GM23338 (cell line): ENCODE measurements around the gene HMGCS2. TPM values are rescaled to one million over a fixed set of nuclear protein-coding genes. Genes with fewer than 3 reads are reported as not detected.

Experiments used
- polyA plus RNA-seq: library from polyadenylated mRNA; unstranded; fragments of >200 nt; fragmentation: Nextera tagmentation; extraction: Ambion mirVana; gene quantifications from 2 replicates; pipeline ENCODE4 v1.2.1, GENCODE V29; 2016
- total RNA-seq: library from RNA; depleted of rRNA; stranded (reverse); fragments of >200 nt; shearing (Covaris generic); gene quantifications from 2 replicates; pipeline ENCODE4 v1.2.3, GENCODE V29; 2014
- TF ChIP-seq, protein P1 (sequence below): fragments of 250-450 bp; sonication (Bioruptor Pico); IDR thresholded peaks from 2 replicates; pipeline ENCODE4 v1.5.0; 2020; ENCODE audit warnings: mild to moderate bottlenecking, moderate library complexity
- TF ChIP-seq, protein P2 (sequence below), 2 experiments: fragments of 200-600 bp in 1 of 2; sonication (generic) in 1 of 2; conservative IDR thresholded peaks; 2 replicates each; pipeline versions ENCODE4 v1.5.1 to v1.6.1; 2016 to 2017; ENCODE audit warnings: antibody characterized with exemption in 2 of 2, low read depth in 2 of 2, mild to moderate bottlenecking in 2 of 2, moderate library complexity in 1 of 2
- TF ChIP-seq, protein P3 (sequence below): IDR thresholded peaks from one replicate; pipeline ENCODE4 v1.6.1; 2018; ENCODE audit warnings: antibody characterized with exemption; ENCODE audit not compliant: unreplicated experiment

The HMGCS2 gene
- total and polyA plus RNA-seq, 2 experiments from 2014 or later: not detected

DNA sequence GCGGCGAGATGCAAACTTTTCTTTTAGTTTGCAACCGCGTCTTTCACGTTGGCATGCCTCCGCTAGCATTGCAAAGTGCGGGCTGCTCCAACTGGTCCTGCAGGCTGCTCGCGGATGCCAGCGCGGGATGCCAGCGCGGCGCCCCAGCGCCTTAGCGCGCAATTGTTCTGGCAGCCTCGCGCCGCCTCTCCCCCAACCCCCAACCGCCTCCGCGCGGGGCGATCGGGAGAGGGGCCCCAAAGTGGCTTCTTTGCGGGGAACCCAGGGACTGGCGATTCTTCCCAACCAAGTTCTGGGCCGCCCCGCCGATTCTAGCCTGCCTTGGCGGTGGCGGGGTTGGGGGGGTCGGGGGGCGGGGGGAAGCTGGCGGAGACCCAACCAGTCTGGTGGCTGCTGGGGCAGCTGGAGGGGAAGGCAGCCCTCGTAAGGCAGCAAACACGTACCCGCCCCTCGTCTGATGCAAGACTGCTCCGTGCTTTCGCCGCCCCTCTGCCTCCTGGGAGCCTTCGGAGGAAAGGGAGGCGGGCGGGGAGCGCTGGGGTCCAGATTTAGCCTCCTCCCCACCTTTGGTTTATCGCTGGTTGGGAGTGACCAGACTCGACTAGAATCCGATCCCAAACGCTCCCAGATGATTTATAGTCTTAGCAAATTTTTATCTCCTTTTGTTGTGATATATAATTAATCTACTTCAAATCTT is 56.2 kb downstream of the HMGCS2 start (continued):
- TF ChIP-seq, protein P1, sequence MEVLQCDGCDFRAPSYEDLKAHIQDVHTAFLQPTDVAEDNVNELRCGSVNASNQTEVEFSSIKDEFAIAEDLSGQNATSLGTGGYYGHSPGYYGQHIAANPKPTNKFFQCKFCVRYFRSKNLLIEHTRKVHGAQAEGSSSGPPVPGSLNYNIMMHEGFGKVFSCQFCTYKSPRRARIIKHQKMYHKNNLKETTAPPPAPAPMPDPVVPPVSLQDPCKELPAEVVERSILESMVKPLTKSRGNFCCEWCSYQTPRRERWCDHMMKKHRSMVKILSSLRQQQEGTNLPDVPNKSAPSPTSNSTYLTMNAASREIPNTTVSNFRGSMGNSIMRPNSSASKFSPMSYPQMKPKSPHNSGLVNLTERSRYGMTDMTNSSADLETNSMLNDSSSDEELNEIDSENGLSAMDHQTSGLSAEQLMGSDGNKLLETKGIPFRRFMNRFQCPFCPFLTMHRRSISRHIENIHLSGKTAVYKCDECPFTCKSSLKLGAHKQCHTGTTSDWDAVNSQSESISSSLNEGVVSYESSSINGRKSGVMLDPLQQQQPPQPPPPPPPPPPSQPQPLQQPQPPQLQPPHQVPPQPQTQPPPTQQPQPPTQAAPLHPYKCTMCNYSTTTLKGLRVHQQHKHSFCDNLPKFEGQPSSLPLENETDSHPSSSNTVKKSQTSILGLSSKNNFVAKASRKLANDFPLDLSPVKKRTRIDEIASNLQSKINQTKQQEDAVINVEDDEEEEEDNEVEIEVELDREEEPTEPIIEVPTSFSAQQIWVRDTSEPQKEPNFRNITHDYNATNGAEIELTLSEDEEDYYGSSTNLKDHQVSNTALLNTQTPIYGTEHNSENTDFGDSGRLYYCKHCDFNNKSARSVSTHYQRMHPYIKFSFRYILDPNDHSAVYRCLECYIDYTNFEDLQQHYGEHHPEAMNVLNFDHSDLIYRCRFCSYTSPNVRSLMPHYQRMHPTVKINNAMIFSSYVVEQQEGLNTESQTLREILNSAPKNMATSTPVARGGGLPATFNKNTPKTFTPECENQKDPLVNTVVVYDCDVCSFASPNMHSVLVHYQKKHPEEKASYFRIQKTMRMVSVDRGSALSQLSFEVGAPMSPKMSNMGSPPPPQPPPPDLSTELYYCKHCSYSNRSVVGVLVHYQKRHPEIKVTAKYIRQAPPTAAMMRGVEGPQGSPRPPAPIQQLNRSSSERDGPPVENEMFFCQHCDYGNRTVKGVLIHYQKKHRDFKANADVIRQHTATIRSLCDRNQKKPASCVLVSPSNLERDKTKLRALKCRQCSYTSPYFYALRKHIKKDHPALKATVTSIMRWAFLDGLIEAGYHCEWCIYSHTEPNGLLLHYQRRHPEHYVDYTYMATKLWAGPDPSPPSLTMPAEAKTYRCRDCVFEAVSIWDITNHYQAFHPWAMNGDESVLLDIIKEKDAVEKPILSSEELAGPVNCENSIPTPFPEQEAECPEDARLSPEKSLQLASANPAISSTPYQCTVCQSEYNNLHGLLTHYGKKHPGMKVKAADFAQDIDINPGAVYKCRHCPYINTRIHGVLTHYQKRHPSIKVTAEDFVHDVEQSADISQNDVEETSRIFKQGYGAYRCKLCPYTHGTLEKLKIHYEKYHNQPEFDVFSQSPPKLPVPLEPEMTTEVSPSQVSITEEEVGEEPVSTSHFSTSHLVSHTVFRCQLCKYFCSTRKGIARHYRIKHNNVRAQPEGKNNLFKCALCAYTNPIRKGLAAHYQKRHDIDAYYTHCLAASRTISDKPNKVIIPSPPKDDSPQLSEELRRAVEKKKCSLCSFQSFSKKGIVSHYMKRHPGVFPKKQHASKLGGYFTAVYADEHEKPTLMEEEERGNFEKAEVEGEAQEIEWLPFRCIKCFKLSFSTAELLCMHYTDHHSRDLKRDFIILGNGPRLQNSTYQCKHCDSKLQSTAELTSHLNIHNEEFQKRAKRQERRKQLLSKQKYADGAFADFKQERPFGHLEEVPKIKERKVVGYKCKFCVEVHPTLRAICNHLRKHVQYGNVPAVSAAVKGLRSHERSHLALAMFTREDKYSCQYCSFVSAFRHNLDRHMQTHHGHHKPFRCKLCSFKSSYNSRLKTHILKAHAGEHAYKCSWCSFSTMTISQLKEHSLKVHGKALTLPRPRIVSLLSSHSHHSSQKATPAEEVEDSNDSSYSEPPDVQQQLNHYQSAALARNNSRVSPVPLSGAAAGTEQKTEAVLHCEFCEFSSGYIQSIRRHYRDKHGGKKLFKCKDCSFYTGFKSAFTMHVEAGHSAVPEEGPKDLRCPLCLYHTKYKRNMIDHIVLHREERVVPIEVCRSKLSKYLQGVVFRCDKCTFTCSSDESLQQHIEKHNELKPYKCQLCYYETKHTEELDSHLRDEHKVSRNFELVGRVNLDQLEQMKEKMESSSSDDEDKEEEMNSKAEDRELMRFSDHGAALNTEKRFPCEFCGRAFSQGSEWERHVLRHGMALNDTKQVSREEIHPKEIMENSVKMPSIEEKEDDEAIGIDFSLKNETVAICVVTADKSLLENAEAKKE (CRISPR knock-in tag): no peak
- TF ChIP-seq, protein P2, sequence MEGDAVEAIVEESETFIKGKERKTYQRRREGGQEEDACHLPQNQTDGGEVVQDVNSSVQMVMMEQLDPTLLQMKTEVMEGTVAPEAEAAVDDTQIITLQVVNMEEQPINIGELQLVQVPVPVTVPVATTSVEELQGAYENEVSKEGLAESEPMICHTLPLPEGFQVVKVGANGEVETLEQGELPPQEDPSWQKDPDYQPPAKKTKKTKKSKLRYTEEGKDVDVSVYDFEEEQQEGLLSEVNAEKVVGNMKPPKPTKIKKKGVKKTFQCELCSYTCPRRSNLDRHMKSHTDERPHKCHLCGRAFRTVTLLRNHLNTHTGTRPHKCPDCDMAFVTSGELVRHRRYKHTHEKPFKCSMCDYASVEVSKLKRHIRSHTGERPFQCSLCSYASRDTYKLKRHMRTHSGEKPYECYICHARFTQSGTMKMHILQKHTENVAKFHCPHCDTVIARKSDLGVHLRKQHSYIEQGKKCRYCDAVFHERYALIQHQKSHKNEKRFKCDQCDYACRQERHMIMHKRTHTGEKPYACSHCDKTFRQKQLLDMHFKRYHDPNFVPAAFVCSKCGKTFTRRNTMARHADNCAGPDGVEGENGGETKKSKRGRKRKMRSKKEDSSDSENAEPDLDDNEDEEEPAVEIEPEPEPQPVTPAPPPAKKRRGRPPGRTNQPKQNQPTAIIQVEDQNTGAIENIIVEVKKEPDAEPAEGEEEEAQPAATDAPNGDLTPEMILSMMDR (conservative IDR thresholded peaks at IDR 0.05; ENCODE audit: low read depth in 2 of 2): no peak
- TF ChIP-seq, protein P3, sequence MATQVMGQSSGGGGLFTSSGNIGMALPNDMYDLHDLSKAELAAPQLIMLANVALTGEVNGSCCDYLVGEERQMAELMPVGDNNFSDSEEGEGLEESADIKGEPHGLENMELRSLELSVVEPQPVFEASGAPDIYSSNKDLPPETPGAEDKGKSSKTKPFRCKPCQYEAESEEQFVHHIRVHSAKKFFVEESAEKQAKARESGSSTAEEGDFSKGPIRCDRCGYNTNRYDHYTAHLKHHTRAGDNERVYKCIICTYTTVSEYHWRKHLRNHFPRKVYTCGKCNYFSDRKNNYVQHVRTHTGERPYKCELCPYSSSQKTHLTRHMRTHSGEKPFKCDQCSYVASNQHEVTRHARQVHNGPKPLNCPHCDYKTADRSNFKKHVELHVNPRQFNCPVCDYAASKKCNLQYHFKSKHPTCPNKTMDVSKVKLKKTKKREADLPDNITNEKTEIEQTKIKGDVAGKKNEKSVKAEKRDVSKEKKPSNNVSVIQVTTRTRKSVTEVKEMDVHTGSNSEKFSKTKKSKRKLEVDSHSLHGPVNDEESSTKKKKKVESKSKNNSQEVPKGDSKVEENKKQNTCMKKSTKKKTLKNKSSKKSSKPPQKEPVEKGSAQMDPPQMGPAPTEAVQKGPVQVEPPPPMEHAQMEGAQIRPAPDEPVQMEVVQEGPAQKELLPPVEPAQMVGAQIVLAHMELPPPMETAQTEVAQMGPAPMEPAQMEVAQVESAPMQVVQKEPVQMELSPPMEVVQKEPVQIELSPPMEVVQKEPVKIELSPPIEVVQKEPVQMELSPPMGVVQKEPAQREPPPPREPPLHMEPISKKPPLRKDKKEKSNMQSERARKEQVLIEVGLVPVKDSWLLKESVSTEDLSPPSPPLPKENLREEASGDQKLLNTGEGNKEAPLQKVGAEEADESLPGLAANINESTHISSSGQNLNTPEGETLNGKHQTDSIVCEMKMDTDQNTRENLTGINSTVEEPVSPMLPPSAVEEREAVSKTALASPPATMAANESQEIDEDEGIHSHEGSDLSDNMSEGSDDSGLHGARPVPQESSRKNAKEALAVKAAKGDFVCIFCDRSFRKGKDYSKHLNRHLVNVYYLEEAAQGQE: no peak
